ENCODE data around the gene TLE3.

Gene TLE3

DNA sequence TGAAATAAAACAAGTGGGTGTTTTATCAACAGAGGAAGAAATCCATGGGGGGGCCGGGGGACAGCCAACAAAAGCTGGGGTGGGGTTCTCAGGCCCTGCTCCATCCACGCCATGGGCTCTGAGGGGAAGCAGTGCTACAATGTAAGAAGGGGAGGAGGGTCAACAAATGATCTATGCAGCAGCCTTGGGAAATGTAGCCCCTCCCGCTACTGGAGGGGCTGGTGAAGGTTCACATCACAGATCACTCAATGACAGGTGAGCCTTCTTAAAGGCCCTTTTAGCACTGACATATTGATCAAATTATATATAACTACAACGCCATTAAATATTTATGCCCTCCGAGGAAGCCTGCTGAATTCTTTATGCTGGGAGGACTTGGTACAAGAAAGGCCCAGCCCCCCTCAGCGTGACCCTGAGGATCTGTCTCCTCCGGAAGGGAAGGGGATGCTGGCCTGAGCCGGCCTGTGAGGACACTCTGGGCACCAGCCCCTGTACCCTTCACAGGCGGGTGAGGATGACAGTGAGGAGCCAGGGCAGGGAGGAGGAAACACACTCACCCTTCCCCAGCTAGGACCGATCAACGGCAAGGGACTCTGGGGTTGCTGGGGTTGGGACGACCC is 15.3 kb downstream of the TLE3 start:
- no peak for DNase-seq

DNA sequence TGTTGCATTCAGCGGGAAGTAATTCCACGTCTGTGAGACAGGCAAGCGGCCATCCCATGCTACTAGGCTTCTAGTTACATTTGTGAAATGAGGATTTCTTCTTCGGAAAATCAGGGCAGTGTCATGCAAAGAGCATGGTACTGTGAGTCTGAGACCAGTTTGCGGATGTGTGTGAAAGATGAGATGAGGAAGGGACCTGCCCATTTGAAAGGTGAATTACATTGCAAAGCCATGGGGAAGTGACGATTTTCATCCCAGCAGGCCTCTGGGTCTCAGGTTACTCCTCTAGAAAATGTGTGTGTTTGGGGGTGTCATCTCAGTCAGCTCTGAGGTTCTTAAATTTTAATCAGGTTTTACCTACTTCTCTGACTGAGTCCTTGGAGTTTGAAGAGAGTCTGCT is 16.1 kb downstream of the TLE3 start:
- DNase-seq = no peak

DNA sequence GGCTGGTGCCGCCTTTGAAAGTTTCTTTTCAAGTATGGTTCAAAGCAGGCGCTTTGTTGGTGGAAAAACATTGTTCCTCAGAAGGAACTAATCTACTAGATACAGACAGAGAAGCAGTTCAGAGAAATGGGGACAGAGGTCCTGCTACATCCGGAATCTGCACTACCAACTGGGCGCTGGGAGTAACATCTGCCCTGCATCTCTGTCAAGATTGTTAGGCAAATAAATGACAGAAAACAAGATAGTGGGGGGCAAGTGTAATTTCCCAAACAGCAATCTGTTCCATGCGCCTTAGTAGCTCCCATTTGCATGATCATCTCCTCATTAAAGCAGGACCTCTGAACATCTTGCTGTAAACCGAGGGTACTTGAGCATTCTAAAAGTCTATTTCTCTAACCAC is 17.4 kb downstream of the TLE3 start:
- no peak for DNase-seq

DNA sequence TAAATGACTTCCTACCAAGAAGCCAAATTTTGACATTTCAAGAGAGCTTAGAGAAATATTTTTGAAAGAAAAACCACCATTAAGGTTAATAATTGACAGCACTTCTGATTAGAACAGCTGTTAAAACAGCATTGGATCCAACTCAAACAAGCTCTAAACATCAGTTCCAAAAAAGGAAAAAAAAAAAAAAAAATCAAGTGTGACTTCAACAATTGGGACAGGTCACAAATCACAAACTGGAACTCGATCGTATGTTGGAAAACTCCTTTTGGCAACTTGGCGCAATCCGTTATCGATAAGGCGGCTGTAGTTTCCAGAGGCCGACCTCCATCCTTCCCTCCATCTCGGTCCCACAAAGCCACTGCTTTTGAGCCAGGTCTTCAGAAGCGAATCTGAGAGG is 17.8 kb downstream of the TLE3 start:
- no peak for DNase-seq

DNA sequence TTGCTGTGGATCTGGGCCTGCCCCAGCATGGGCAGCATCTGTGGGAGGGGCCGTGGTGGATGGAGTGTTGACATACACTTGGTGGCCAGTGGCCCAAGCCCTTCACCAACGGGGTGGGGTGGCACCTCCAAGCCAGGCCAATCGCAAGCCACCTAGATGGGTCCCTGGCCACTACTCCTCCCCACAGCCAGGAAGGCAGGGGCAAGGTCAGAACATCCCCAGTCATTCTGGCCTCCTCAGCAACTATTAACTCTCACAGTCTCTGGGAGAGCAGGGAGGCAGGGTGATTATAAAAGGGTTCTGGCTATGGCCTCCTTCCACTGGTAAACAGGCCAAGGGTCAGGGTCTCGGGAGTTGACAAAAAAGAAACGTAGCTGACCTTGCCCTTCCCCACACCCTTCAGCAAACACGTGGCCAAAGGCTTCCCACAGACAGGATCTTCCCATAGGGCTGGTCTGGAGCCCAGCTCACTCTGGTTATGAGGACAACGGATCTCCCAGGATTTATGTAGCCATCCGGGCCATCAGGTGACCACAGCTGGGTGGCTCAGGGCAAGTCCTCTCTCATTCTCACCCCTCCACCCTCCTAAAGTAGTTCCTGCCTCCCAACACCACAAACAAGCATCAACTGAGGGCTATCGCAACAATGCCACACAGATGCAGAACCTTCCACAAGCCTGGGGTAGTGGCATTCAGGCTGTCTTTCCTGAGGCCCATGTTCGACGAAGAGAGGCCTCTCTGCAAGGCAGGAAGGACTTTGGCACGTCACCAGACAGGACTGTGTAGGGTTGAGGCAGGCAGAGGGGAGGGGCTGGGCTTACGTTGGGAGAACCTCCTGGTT is 18.9 kb downstream of the TLE3 start:
- DNase-seq = no peak

DNA sequence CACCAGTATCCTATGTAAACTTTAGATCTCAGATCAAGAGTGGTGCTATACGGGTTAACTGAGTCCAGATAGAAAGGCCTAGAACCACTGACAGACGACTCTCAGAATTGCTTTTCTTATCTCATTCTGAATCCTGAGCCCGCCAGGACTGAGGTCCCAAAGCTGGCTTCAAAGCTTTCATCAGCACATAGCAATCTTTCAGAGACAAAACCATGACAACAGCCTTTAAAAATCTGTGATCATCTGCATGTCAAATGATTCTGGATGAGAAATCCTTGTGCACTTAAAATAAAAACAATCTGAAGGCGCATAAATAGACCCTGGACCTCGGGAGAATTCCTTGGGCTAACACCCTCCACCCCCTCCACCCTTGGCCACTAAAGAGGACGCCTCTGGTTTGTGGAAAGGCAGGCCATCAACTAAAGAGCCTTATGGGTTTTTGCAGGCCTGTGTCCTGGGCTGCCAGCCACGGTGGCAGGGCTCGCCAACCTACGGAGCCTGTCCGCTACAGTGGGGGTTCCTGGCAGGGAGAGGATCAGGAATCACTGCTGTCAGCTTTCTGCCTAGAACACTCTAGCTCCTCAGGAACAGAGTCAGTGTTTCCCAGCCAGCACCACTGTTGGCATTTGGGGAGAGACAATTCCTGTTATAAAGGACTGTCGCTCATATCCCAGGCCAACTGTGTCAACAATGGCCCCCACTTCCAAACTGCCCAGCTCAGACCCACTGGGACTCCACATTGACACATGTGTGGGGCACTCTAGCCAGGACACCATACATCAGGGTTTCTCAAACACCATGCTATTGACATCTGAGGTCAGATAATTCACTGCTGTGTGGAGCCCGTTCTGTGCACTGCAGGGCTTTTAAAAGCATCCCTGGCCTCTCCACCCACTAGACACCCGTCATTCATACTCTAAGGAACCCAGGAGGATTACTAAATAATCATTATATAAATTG is 20.2 kb downstream of the TLE3 start:
- DNase-seq = no peak

DNA sequence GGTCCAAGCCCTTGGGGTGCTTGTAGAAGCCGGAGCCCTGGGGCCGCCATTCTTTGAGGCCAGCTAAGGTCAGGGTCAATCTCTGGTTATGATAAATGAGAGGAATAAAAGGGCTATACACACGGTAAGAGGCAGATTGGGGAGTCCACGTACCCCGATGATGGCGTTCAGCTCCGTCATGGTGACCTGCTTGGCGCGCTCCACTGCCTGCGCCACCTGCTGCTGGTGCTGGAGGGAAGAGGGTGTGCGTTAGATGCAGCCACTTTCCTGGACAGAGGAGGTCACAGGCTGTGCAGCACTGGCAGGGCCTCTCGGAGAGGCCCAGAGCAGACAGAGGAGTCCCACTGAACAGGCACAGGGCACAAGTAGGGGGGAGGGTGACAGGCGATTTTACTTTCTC is 23.3 kb downstream of the TLE3 start:
- no peak for DNase-seq

DNA sequence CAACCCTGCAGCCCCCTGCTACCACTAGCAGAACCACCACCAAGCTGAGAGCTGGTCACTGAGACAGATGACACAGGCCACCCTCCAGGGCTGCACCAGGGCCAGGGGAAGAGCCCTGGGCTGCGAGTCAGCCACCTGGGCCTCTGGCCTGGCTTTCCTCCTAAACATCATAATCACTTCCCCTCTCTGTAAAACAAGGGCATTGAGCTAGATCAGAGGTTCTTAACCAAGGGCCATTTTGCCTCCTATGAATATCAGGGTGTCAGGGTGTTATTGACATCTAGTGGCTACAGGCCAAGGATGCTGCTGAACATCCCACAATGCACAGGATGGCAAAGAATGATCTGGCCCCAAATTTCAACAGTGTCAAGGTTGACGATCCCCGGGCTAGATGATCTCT is 25.2 kb downstream of the TLE3 start:
- DNase-seq = no peak

DNA sequence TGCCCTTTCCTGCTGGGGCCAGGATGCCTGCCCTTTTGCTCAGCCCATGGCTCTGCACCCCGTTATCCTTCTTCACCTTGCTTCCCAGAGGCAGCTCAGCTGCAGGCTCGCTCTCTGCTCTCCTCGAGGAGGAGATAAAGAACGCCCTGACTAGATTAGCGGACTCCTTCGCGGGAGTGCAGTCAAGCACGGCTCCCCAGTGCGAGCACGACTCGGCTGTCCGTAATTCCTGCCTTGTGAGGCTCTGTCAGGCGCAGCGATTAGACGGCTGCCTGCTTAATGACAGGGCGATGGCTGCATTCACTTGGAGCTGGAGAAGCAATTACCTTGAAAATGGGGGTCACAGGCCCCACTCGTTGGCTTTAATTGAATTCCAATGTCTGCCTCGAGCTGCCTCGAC is 25.9 kb downstream of the TLE3 start:
- DNase-seq = no peak

DNA sequence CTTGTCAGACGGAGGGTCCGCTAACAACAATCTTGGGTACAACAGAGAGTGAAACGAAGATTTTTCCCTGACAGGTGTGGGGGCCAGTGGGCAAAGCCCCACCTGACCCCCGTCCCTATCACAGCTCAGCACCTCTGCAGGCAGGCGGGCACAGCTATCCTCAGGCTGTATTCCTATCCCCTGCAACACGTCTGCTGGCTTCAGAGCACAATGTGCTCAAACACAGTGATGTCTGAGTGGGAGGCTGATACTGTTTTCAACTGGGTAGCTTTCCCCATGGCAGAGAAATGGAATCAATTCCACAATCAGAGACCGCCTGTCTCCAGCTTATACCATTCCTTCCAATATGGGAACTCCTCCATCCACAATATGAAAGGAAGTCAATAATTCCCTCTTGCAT is 28.0 kb downstream of the TLE3 start:
- DNase-seq = no peak

DNA sequence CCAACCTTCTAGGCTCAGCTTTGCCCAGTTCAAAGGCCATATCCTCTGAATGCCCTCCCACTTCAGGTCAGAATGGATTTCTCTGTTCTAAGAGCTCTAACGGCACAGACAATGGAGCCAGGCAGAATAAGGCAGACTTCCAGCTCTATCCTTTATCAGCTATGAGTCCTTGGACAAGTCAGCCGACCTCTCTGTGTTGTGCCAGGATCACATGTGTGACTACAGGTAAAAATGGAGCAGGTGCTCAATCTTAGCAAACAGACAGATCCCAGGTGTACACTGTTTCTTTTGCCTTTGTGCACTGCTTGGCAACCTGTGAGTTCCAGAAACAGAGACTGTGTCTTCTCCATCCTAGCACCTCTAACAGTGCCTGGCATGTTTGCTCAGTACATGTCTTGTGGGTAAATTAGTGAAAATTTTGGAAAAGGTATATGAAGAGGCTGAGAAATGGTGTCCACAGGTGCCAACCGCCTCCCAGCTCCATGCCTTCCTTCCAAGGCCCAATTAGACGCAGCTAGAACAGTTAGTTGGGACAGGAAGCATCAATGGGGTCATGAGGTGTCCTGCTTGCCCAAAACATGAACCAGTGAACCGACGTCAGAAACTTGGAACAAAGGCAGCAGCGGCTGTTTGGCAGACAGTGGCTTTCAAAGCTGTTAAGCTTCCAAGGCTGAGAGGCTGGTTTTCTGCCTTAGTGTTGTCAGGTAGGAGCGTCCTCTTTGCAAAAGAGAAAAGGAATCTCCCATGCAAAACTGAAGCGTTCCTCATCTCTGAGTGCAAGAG is 28.7 kb downstream of the TLE3 start:
- DNase-seq = no peak

DNA sequence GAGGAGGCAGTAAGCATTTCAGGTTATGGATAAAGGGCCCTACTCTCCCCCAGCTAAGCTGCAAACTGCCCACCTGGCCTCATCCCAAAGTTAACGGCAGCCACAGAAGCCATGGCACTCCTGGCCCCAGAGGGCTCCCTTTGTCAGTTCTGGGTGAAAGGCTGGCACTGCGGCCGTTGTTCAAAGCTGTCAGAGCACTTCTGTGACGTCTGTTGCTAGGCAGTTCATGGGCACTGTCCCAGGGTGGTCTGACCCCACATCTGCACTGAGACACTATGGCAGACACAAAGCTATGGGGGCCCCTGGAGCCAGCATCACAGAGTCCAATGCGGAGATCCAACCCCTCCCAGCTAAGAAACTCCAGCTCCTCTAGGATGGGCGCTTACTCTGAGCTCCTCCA is 30.0 kb downstream of the TLE3 start:
- DNase-seq = no peak

DNA sequence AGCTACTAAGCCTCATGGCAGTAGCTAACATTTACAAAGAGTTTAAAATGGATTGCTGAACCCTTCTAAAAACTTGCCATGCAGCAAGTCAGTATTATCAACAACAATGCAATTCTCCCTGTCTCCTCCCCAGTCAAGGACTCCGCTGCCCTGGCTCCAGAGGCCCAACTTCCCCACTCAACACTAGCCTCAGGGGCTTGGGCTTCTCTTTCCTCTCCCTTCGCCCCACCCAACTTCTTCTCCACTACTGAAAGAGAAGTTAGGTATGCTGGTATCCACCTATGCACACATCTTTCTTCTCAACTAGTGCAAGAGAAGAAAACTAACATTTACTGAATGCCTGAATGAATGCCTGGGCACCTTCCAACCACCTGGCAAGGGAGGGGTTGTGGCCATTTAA is 30.7 kb downstream of the TLE3 start:
- DNase-seq = no peak

DNA sequence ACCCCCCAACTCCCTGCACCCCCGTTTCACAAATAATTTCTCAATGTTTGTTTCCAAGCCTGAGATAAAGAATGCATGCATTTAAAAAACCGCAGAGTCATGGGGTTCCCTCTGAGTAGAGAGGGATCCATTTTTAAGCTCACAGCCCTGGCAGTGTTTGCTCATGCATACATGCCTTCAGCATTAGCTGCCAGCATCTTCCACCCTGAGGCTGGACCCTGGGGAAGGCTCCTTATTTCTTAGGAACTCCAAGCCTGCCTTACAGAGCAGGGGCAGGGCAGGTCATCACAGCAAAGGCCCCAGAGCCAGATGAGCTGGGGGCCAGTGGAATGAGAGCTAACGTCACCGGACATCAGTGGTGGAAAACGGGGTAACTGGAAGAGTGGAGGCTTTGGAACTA is 31.3 kb downstream of the TLE3 start:
- DNase-seq = no peak

DNA sequence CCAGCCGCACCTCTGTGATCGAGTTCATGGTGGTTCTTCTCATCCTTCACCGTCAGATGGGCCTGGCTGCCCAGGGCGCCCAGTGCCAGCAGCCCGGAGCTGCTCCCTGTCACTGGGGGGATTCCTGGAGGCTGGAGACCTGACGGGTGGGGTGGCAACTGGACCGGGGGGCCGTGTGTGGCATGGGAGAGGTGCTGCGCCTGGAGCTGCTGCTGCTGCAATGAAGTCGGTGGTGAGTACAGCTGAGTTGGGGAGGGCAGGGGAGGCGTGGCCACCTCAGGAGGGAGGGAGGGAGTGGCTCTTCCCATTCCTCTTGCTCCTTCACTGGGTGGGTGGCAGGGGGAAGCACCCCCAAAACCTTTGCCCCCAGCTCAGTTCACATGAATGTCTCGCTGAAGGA is 31.7 kb downstream of the TLE3 start:
- no peak for DNase-seq

DNA sequence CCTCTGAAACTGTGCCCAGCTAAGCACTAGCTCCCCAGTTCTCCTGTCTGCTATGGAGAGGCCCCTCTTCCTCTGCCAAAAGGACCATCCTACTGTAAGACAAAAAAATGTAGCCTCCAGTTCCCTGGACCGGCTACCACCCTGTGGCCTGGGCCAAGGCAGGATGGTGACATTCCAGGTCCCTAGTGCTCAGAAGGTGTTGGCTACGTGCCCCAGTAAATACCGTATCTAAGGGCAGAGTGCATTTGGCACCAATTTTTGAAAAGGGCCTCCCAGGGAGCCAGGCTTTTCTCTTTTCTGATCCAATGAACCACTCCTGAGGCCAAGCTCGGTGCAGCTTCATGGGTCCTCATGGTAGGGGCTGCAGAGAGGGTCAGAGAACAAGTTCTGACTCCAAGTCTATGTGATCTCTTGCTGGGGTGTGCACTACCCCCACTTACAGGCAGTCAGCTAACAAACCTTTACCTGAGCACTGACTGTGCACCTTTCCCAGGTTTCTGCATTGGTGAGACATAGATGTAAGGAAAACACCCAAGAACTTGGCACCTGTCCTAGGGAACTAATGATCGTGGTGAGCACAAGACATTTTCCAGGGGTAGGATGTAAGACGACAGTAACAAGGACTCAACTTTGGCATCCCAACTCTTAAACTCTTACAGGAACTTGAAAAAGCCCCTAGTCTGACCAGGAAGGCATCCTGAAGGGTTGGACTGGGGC is 32.6 kb downstream of the TLE3 start:
- no peak for DNase-seq

DNA sequence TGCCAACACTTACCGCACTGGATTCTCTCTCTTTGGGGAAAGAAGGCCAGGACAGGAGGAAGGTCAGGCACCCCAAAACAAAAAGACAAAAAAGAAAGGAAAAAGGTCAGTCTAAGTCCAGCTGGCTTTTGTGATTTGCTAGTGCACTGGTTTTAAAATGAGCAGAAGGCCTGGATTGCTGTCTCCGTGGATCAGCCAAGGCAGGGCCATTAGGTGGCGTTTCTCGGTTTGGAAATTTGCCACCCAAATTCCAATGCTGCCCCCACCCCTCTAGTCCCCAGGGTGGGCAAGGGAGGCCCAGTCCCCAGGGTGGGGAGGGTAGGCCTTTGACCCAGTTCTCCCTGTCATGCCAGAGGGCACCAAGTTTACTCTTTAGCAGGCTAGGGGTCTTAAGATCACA is 33.3 kb downstream of the TLE3 start:
- DNase-seq = no peak

DNA sequence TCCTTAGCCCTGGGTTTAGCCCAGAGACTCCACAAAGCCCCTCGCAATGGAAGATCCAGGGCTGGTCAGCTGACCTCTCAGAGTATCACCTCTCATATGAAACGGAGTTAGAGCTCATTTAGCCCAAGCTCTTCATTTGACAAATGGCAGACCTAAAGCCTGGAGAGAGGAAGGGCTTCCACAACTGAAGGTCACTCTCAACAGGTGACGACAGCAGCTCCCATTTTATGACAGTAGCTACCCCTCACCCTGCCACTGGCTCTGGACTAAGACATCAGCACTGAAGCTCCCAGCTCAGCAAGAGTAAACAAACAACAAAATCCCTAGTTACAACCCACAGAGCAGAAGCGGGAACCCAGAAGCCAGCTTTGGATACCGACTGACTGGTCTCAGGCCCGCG is 33.7 kb downstream of the TLE3 start:
- DNase-seq = no peak

DNA sequence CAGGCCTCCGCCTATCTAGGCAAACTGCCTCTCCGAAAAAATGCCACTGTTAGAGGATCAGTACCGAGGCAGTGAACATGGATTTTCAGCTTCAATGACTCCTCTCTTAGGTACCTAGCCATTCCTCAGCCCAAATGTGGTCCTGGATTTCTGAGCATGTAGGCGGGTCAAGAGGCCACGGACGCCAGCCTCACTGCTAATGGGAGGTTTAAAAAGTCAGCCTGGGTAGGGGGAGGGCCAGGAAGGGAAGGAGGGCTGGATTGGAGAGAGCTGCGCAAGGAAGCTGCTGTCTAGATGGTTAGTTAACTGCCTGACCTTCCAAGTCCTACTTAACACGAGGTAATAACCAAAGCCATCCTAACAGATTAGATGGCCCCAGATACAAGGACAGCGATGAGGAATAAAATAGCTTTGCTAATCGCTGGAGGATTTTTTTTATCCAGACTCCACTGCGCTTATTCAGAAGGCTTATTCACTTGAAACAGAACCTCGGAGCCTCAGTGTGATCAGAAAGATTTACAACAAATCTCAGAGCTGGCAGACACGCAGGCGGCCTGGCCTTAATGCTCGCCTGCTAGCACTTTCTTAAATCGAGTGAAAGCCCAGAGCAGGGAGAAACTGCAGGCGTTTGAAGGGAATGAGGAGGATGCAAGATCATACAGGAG is 34.3 kb downstream of the TLE3 start:
- no peak for DNase-seq

DNA sequence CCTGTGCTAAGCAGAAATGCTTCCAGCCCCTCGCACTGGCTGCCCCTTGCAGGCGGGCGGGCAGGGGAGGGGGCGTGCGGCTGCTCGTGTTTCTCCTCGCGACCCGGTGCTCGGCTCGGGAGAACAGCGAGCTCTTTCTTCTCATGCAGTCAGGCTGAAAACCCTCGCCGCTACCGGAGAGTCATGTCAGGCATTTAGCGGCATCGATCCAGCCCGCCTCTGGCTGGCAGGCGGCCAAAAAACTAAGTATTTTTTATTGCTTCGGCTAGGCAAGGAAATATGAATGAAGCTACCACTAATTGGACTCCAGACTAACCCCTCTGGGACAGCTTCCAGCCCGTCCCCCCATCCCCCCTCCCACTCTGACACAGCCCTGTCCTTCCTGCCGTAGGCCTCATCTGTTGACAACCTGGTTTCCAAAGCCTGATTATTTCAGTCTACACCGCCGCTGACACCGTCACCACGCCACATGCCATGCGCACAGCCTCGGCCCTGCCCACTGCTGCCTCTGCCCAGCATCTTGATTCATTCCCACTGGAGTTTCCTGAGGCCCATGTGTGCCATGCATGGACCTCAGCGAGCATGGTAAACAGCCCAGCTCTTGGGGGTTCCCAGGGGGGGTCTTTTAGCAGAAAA is 35.3 kb downstream of the TLE3 start:
- DNase-seq = no peak

DNA sequence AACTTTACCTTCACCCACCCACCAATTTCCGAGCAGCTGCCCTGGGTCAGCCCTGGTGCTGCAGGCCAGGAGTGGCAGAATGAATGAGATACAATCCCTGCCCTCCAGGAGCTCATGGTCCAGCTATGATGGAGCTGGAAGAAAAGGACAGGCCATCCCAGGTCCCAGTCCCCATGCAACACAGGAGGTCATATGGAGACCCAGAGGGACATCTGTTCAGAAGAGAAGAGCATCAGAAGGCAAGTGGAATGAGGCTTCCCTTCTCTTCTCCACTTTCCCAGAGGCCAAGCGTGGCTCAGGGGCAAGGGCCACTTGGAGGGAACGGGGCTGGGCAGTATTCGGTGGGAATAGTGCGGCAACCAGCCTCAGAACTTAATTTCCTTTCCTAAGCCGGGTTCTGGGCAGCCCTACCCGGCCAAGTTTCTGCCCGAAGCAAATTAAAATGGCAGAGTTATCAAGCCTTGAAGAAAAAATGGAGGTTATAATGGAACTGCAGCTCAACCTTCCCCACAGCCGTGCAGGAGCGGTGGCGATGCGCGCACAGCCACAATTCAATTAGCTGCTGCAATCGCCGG is 35.9 kb downstream of the TLE3 start:
- DNase-seq = no peak

Data from SIG-M5 (cell line).